Neutrophil (primary cell): Measurements from ENCODE around the gene NHERF2.

ENCODE experiments used
- H3K27ac ChIP-seq: fragments of 200-600 bp; sonication (generic); 2 replicates; pipeline ENCODE4 v1.5.1; 2016; ENCODE audit warnings: mild to moderate bottlenecking, moderate library complexity
- H3K27me3 ChIP-seq: fragments of 200-600 bp; sonication (generic); 2 replicates; pipeline ENCODE4 v1.6.0; 2016; ENCODE audit warnings: mild to moderate bottlenecking
- H3K36me3 ChIP-seq: fragments of 200-600 bp; sonication (generic); 2 replicates; pipeline ENCODE4 v1.5.1; 2017
- H3K4me1 ChIP-seq, 2 experiments: fragments of 200-600 bp in 1 of 2; sonication (generic) in 1 of 2; 1 replicate in 1 of 2; 2 replicates in 1 of 2; pipeline versions ENCODE4 v1.5.1 to v1.6.1; 2013 to 2016; ENCODE audit warnings: low read depth in 1 of 2, low read length in 1 of 2, mild to moderate bottlenecking in 1 of 2, moderate library complexity in 1 of 2; ENCODE audit not compliant: control insufficient read depth in 1 of 2, insufficient read depth in 1 of 2
- H3K4me3 ChIP-seq, 2 experiments: fragments of 200-600 bp in 1 of 2; sonication (generic) in 1 of 2; 1 replicate in 1 of 2; 2 replicates in 1 of 2; pipeline ENCODE4 v1.5.1; 2013 to 2016; ENCODE audit warnings: low read depth in 1 of 2, low read length in 1 of 2, mild to moderate bottlenecking in 1 of 2, moderate library complexity in 1 of 2
- H3K9me3 ChIP-seq: fragments of 200-600 bp; sonication (generic); 2 replicates; pipeline ENCODE4 v1.5.1; 2016
- TF ChIP-seq, protein P1 (sequence below): fragments of 200-600 bp; sonication (generic); IDR thresholded peaks from 2 replicates; pipeline ENCODE4 v1.5.1; 2016; ENCODE audit warnings: antibody characterized with exemption

The NHERF2 gene

GRCh38 chr16:2063861-2064260 lies 37.2 kb downstream of the NHERF2 start:
- no peak overlapping the region for H3K4me3 ChIP-seq
- no peaks in the 10 kb centered on the region for H3K27me3 ChIP-seq
- H3K4me1 ChIP-seq = no peaks in the 10 kb centered on the region
- no peaks in the 10 kb centered on the region for H3K9me3 ChIP-seq
- TF ChIP-seq, protein P1, sequence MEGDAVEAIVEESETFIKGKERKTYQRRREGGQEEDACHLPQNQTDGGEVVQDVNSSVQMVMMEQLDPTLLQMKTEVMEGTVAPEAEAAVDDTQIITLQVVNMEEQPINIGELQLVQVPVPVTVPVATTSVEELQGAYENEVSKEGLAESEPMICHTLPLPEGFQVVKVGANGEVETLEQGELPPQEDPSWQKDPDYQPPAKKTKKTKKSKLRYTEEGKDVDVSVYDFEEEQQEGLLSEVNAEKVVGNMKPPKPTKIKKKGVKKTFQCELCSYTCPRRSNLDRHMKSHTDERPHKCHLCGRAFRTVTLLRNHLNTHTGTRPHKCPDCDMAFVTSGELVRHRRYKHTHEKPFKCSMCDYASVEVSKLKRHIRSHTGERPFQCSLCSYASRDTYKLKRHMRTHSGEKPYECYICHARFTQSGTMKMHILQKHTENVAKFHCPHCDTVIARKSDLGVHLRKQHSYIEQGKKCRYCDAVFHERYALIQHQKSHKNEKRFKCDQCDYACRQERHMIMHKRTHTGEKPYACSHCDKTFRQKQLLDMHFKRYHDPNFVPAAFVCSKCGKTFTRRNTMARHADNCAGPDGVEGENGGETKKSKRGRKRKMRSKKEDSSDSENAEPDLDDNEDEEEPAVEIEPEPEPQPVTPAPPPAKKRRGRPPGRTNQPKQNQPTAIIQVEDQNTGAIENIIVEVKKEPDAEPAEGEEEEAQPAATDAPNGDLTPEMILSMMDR = no peak
- H3K27ac ChIP-seq = no peak overlapping the region
- H3K36me3 ChIP-seq = peaks cover 95% of the 10 kb centered on the region

DNA sequence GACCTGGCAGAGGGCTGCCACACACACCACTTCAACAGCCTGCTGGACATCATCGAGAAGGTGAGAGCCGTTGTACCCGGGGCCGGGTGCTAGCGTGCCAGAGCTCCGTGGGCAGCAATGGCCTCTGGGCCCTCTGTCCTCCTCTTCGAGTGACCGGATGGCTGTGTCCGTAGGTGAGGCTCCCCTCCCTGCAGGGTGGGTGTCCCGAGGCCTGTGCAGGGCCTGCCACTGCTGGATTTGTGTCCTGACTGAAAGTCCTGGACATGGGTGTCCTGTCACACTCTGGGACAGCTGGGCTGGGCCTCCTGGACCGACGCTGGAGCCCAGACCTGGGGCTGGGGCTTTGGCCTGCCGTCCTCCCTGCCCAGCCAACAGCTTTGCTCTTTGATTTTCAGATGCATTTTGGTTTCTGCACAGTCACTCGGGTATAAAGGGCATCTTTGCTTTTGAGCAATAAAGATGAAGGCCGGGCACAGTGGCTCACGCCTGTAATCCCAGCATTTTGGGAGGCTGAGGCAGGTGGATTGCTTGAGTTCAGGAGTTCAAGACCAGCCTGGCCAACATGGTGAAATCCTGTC lies 37.8 kb downstream of the NHERF2 start:
- no peaks in the 10 kb centered on the region for H3K4me1 ChIP-seq
- no peaks in the 10 kb centered on the region for H3K9me3 ChIP-seq
- no peak overlapping the region for H3K4me3 ChIP-seq
- H3K27me3 ChIP-seq = no peaks in the 10 kb centered on the region
- peaks cover 96% of the 10 kb centered on the region for H3K36me3 ChIP-seq
- TF ChIP-seq, protein P1 = no peak
- no peak overlapping the region for H3K27ac ChIP-seq

- Histone ChIP-seq H3K9me3 (no peaks in the 10 kb centered on the region), H3K4me3 (no peak overlapping the region), H3K27me3 (no peaks in the 10 kb centered on the region), H3K36me3 (peaks cover 96% of the 10 kb centered on the region), H3K27ac (no peak overlapping the region), H3K4me1 (peaks cover 0 to 2% of the 10 kb centered on the region in 2 experiments)
- TF ChIP-seq, protein P1 = no peak
Observed at GRCh38 chr16:2066139-2066538, 39.4 kb downstream of the NHERF2 start.

GRCh38 chr16:2070576-2071453 lies 44.1 kb downstream of the NHERF2 start:
- H3K36me3 ChIP-seq = peaks cover 94% of the 10 kb centered on the region
- H3K4me1 ChIP-seq = peaks cover 0 to 7% of the 10 kb centered on the region in 2 experiments
- TF ChIP-seq, protein P1 = no peak
- H3K4me3 ChIP-seq = no peak overlapping the region
- no peaks in the 10 kb centered on the region for H3K27me3 ChIP-seq
- no peak overlapping the region for H3K27ac ChIP-seq
- no peaks in the 10 kb centered on the region for H3K9me3 ChIP-seq

GRCh38 chr16:2071454-2072202 lies 44.9 kb downstream of the NHERF2 start:
- Histone ChIP-seq H3K4me1 (peaks cover 0 to 7% of the 10 kb centered on the region in 2 experiments), H3K27ac (no peak overlapping the region), H3K27me3 (no peaks in the 10 kb centered on the region), H3K9me3 (no peaks in the 10 kb centered on the region), H3K4me3 (no peak overlapping the region), H3K36me3 (peaks cover 95% of the 10 kb centered on the region)
- TF ChIP-seq, protein P1 = no peak
